MM.1S (cell line): Measurements from ENCODE around the gene ZNF3.

Experiments used
- CTCF ChIP-seq: fragments of 300-600 bp; sonication (generic); IDR thresholded peaks from 2 replicates; pipeline ENCODE4 v1.5.1; 2016; ENCODE audit warnings: antibody characterized with exemption, low read length, mixed read lengths
- EZH2 ChIP-seq: fragments of 300-600 bp; sonication (generic); optimal IDR thresholded peaks from 2 replicates; pipeline ENCODE3; 2017; ENCODE audit warnings: low read depth, mild to moderate bottlenecking, antibody characterized with exemption, low read length, mixed read lengths

- no peak for TF ChIP-seq EZH2
- TF ChIP-seq CTCF, result no peak
These were observed 8.1 kb upstream of the ZNF3 start for GRCh38 chr7:100089458-100090196.
